ENCODE measurements around the gene GRHPR. TPM values are rescaled to one million over a fixed set of nuclear protein-coding genes. Genes with fewer than 3 reads are reported as not detected.
A peak's percentile ranks its signal among the peaks of the same experiment; 100 is the strongest.

GRHPR gene
- total and polyA plus RNA-seq, 2 of the 4 experiments (the other 2 are of a cell fraction) = 182 to 191 TPM

GRCh38 chr9:37417252-37417803 lies 5.2 kb upstream of the GRHPR start:
- no peak overlapping the region for H3K14ac ChIP-seq (replicated peaks; ENCODE audit: low read depth, low read length)
- no peak overlapping the region for H3K4ac ChIP-seq (ENCODE audit: low read depth, low read length)
- H3K9ac ChIP-seq (ENCODE audit: low read depth, low read length) = no peak overlapping the region
- peaks cover 3% of the 10 kb centered on the region for H3K9me1 ChIP-seq (ENCODE audit: insufficient read depth, low read length)
- H3K79me1 ChIP-seq (ENCODE audit: low read depth in 1 of 2, low read length in 2 of 2) = peaks cover 0 to 5% of the 10 kb centered on the region in 2 experiments; a peak in 2 of 4 replicates
- TF ChIP-seq POLR2A (IDR thresholded peaks at IDR 0.05; ENCODE audit: low read depth, low read length) (no peak), NFE2L2 (IDR thresholded peaks at IDR 0.05; ENCODE audit: low read depth, low read length) (no peak), RAD21 (IDR thresholded peaks at IDR 0.05; ENCODE audit: low read length) (no peak), USF2 (IDR thresholded peaks at IDR 0.05; ENCODE audit: low read depth, low read length) (no peak), RCOR1 (IDR thresholded peaks at IDR 0.05; ENCODE audit: insufficient replicate concordance, low read length) (no peak)
- no peak overlapping the region for H2BK15ac ChIP-seq (ENCODE audit: low read depth, low read length)
- H3K18ac ChIP-seq (ENCODE audit: low read depth, low read length) = no peak overlapping the region
- no peak overlapping the region for H2BK20ac ChIP-seq (ENCODE audit: low read depth, low read length)
- H3K4me2 ChIP-seq (ENCODE audit: low read depth, low read length) = no peak overlapping the region
- WGBS, 2 experiments (ENCODE audit: extremely low coverage in 2 of 2, insufficient read length in 1 of 2) = 74% methylated on average over 5 of the region's 9 CpGs; no CpG with 5 or more reads in 1 of the 2 experiments
- dilution Hi-C loops (cut with HindIII; ENCODE audit: low sequenced_read_pairs, unreplicated experiment) = no loop called here
- no peak overlapping the region for H4K8ac ChIP-seq (ENCODE audit: low read depth in 2 of 2, low read length in 2 of 2)
- intact Hi-C loops (cut with micrococcal nuclease) = loop anchor here (5.0 kb wide), 1 partner anchor 45 kb away; no protein-coding TSS in a partner anchor
- no peak overlapping the region for H2AFZ ChIP-seq (replicated peaks; ENCODE audit: low read length, poor library complexity)
- ChIA-PET CTCF (no interaction called here), POLR2A (ENCODE audit: unreplicated experiment) (no interaction called here)
- peak overlapping the region; percentile 19 for H2AK9ac ChIP-seq (replicated peaks; ENCODE audit: low read depth, low read length, poor library complexity)
- H3K9me3 ChIP-seq (ENCODE audit: control insufficient read depth, insufficient read depth, low read length) = no peaks in the 10 kb centered on the region
- H4K20me1 ChIP-seq (ENCODE audit: insufficient read depth, low read length) = no peaks in the 10 kb centered on the region
- no peak overlapping the region for H3K56ac ChIP-seq (ENCODE audit: extremely low read depth, insufficient read depth, low read length)
- no peak overlapping the region for H4K5ac ChIP-seq (ENCODE audit: low read depth, low read length)
- H3K23ac ChIP-seq (ENCODE audit: low read depth, low read length) = no peak overlapping the region
- H2BK5ac ChIP-seq (ENCODE audit: low read depth, low read length, poor library complexity, severe bottlenecking) = no peak overlapping the region
- no peaks in the 10 kb centered on the region for H3K27me3 ChIP-seq (ENCODE audit: control insufficient read depth, insufficient read depth, low read length)
- in situ Hi-C loops (cut with MboI; ENCODE audit: low sequenced_read_pairs) = no loop called here
- H2BK120ac ChIP-seq (ENCODE audit: low read depth, low read length) = no peak overlapping the region
- no peak overlapping the region for H2AK5ac ChIP-seq (ENCODE audit: low read depth, low read length)
- H3K4me3 ChIP-seq (ENCODE audit: insufficient read depth, low read depth, low read length) = no peak overlapping the region
- peaks cover 5% of the 10 kb centered on the region; the same call in 1 of the 2 replicates for H3K4me1 ChIP-seq (ENCODE audit: control insufficient read depth, insufficient read depth, low read length)
- no peaks in the 10 kb centered on the region for H3K36me3 ChIP-seq (ENCODE audit: control insufficient read depth, insufficient read depth, low read length)
- no TSS peak for BruUV-seq (replicated peaks)
- no peak overlapping the region for H3K27ac ChIP-seq (ENCODE audit: insufficient read depth, low read length)
- H4K91ac ChIP-seq (ENCODE audit: insufficient read depth, low read depth, low read length) = no peak overlapping the region
- ATAC-seq (ENCODE audit: low read depth) = no peak
- no peak for DNase-seq
